Fibroblast of mammary gland (primary cell): ENCODE results near the gene SNRPA.
A peak's percentile ranks its signal among the peaks of the same experiment; 100 is the strongest.

Experiments
- DNase-seq: peaks from one replicate; pipeline ENCODE4 v3.0.0-alpha.2; 2010; ENCODE audit warnings: low read depth
- H3K4me3 ChIP-seq: 2 replicates; pipeline ENCODE4 v1.5.1; 2011; ENCODE audit warnings: low read depth, mild to moderate bottlenecking, low read length, moderate library complexity; ENCODE audit not compliant: control insufficient read depth
- TF ChIP-seq, protein P1 (sequence below): conservative IDR thresholded peaks from 2 replicates; pipeline ENCODE4 v1.5.1; 2011; ENCODE audit warnings: low read depth, low read length, inconsistent platforms; ENCODE audit not compliant: control insufficient read depth, insufficient read depth

SNRPA gene

DNA sequence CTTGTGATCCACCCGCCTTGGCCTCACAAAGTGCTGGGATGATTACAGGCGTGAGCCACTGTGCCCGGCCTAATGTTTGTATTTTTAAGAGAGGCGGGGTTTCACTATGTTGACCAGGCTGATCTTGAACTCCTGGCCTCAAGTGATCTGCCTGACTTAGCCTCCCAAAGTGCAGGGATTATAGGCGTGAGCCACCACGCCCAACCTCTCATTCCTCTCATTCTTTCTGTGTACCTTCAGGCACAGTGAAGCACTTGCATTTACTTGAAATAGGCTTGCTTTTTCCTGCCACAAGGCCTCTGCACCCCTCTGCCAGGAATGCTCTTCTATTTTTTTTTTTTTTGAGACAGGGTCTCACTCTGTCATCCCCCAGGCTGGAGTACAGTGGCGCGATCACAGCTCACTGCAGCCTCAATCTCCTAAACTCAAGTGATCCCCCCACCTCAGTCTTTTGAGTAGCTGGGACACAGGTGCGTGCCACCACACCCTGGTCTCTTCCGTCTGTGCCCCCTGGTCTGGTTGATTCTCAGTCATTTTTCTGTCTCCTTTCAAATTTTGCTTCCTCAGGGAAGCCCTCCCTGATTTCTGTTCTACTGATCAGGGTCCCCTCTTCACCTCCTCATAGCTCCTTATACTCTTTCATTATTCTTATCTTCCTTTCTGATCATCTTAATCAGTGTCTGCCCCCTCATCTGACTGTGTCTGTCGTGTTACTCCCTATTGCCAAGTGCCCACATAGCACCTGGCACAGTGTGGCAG lies 15.8 kb upstream of the SNRPA start:
- H3K4me3 ChIP-seq: no peak overlapping the region
- DNase-seq: no peak
- TF ChIP-seq, protein P1, sequence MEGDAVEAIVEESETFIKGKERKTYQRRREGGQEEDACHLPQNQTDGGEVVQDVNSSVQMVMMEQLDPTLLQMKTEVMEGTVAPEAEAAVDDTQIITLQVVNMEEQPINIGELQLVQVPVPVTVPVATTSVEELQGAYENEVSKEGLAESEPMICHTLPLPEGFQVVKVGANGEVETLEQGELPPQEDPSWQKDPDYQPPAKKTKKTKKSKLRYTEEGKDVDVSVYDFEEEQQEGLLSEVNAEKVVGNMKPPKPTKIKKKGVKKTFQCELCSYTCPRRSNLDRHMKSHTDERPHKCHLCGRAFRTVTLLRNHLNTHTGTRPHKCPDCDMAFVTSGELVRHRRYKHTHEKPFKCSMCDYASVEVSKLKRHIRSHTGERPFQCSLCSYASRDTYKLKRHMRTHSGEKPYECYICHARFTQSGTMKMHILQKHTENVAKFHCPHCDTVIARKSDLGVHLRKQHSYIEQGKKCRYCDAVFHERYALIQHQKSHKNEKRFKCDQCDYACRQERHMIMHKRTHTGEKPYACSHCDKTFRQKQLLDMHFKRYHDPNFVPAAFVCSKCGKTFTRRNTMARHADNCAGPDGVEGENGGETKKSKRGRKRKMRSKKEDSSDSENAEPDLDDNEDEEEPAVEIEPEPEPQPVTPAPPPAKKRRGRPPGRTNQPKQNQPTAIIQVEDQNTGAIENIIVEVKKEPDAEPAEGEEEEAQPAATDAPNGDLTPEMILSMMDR: no peak

DNA sequence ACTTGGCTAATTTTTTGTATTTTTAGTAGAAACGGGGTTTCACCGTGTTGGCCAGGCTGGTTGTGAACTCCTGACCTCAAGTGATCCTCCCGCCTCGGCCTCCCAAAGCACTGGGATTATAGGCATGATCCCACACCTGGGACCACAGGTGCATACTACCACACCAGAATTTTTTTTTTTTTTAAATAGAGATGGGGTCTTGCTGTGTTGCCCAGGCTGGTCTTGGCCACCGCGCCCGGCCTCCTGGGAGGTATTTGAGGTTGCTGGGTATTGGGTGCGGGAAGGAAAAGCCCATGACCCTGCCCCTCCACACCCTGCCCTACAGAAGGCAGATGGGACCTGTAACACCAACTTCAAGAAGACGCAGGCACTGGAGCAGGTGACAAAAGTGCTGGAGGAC lies 14.3 kb upstream of the SNRPA start:
- TF ChIP-seq, protein P1: no peak
- no peak overlapping the region for H3K4me3 ChIP-seq
- no peak for DNase-seq

DNA sequence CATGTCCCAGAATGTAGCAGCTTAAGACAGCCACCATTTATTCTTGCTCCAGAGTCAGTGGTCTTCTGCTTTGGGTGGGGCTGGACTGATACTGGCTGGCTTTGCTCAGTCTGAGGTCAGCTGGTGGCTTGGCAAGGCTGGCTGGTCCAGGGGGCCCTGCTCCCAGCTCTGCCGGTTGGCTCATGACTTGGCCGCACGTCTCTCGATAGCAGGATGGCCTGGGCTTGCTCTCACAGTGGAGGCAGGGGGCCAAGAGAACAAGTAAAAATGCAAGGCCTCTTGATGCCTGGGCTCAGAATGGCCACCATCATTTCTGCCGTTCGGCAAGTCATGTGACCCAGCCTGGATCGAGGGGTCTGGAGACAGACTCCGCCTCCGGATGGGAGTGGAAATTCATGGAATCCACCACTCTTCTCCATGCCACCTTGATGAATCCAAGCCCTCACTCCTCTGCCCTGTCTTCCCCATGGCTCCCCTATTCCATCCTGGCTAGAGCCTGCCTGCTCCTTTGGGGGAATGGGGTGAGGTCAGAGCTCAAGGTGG lies 13.8 kb upstream of the SNRPA start:
- no peak overlapping the region for H3K4me3 ChIP-seq
- no peak for DNase-seq
- TF ChIP-seq, protein P1: no peak

DNA sequence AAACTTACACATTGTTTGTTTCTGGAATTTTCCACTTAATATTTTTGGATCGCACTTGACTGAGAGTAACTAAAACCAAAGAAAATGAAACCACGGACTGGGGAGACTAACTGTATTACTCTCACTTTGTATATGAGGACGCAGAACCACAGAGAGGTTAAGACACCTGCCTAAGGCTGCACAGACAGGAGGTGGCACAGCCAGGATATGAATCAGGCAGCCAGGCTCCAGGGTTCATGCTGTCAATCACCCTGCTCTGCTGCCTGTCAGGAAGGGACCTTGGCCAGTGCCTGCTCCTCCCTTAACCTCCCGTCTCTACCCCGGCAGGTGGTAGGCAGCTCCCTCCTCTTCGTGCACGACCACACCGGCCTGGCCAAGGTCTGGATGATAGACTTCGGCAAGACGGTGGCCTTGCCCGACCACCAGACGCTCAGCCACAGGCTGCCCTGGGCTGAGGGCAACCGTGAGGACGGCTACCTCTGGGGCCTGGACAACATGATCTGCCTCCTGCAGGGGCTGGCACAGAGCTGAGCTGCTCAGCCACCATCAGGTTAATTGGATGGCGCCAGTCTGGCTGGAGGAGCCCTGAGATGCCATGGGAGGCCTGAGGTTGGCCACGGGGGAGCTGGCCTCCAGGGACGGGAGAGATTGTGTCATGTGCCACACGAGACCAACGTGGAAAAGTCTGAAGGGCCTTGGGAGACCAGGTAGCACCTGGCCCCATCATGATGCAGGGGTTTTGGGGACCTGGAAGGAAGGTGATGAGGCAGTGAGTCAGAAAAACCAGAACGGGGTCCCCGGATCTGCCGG lies 11.8 kb upstream of the SNRPA start:
- no peak overlapping the region for H3K4me3 ChIP-seq
- TF ChIP-seq, protein P1: no peak
- DNase-seq: no peak

DNA sequence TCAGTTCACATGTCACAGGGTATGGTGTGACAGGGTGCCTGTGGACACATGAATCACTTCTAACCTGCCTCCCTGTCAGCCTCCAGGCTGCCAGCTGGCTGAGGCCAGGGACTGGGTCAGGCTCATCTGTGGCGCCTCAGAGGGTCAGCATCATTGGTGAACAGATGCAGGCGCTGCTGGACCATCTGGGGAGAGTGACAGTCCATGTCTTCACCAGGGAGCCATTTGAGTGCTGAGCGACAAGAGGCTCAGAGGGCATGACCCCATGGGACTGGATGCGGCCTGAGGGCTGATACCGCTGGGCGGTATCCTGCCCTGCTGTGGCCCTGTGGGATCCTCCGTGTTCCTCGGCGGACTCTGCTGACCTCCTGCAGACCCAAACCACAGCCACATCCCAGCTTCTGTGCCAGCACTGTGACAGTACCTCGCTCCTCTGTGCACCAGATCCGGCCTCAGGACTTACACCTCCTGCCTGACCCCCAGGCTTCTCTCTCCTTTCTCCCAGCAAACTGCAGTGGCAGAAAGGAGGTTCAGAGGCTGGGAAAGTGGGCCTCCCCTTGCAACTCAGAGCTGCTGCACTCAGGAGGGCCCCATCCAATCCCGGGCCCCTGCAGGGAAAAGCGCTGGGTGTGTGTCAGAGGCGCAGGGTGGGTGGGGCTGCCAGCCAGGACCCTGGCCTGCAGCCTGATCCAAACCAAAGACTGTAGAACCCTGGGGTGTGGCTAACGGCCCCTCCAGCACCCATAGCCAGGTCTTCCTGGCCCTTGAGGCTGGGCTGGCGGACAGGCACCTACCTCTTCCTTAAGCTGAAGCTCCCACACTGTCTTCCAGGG lies 10.9 kb upstream of the SNRPA start:
- TF ChIP-seq, protein P1: no peak

DNA sequence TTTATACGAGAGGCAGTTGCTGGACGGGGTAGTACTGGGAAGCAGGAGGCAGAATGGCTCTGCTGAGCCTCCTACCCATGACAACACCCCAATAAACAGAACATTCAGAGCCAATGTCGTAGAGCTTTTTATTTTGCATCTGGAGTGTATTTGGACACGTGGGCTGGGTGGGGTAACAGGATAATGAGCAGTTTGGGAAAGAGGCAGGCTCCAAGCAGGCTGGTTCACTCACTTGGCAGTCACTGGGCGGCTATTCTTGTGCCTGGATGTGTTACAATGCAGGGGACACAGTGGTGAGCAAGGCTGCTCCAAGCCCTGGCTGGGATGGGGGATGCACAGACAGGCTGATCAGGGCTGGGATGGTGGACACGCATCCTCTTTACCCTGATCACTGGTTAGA lies 10.3 kb upstream of the SNRPA start:
- TF ChIP-seq, protein P1: no peak
- DNase-seq: peak; percentile 81
- no peak overlapping the region for H3K4me3 ChIP-seq

More for the DNA sequence above, 10.9 kb upstream of the SNRPA start:
- H3K4me3 ChIP-seq: no peak overlapping the region
- DNase-seq: peak; percentile 19
